ENCODE data around the gene SLC16A2. TPM values are rescaled to one million over a fixed set of nuclear protein-coding genes. Genes with fewer than 3 reads are reported as not detected.

Gene SLC16A2
- total RNA-seq, 2 experiments from 2014 or later = 0.16 to 0.22 TPM

- Mint-ChIP-seq H3K27ac (no peak overlapping the region), H3K36me3 (ENCODE audit: low read depth) (no peaks in the 10 kb centered on the region), H3K27me3 (peaks cover 33% of the 10 kb centered on the region), H3K9me3 (no peaks in the 10 kb centered on the region), H3K4me3 (peak overlapping the region; percentile 93), H3K4me1 (ENCODE audit: low read depth) (peaks cover 7% of the 10 kb centered on the region)
- H3K36me3 ChIP-seq (ENCODE audit: insufficient read depth, low read length) = no peaks in the 10 kb centered on the region
- intact Hi-C loops (cut with DNase I, micrococcal nuclease) = no loop called here
- peaks cover 30% of the 10 kb centered on the region for H3K4me1 ChIP-seq (ENCODE audit: insufficient read depth, low read length)
- H3K27me3 ChIP-seq (ENCODE audit: control insufficient read depth in 1 of 2, insufficient read depth in 2 of 2, low read length in 2 of 2) = peaks cover 12 to 15% of the 10 kb centered on the region in 2 experiments
- peak overlapping the region; percentile 54 for H3K4me3 ChIP-seq (ENCODE audit: low read length)
- ChIA-PET CTCF (no interaction called here), POLR2A (no interaction called here)
- no peak overlapping the region for H3K27ac ChIP-seq (ENCODE audit: low read depth in 1 of 2, low read length in 2 of 2)
- H3K9me3 ChIP-seq (ENCODE audit: control insufficient read depth in 1 of 2, insufficient read depth in 1 of 2, low read length in 2 of 2) = no peaks in the 10 kb centered on the region
- peak in 4 of 14 experiments; percentile 7 to 32 (median 12) for DNase-seq
- no peak for TF ChIP-seq CTCF (IDR thresholded peaks at IDR 0.05)
- no peak for ATAC-seq (ENCODE audit: poor library complexity)
Observed at GRCh38 chrX:74419864-74420195, 1.5 kb upstream of the SLC16A2 start.

GRCh38 chrX:74420196-74421035 lies 877 bp upstream of the SLC16A2 start:
- Mint-ChIP-seq H3K27me3 (peaks cover 33% of the 10 kb centered on the region), H3K9me3 (no peaks in the 10 kb centered on the region), H3K4me3 (peak overlapping the region; percentile 93), H3K4me1 (ENCODE audit: low read depth) (peaks cover 7% of the 10 kb centered on the region), H3K36me3 (ENCODE audit: low read depth) (no peaks in the 10 kb centered on the region), H3K27ac (no peak overlapping the region)
- H3K27me3 ChIP-seq (ENCODE audit: control insufficient read depth in 1 of 2, insufficient read depth in 2 of 2, low read length in 2 of 2) = peaks cover 12 to 15% of the 10 kb centered on the region in 2 experiments
- peak in 7 of 14 experiments; percentile 5 to 43 (median 30) for DNase-seq
- intact Hi-C loops (cut with DNase I, micrococcal nuclease) = no loop called here
- peaks cover 30% of the 10 kb centered on the region for H3K4me1 ChIP-seq (ENCODE audit: insufficient read depth, low read length)
- H3K9me3 ChIP-seq (ENCODE audit: control insufficient read depth in 1 of 2, insufficient read depth in 1 of 2, low read length in 2 of 2) = no peaks in the 10 kb centered on the region
- ChIA-PET POLR2A (interaction anchor here (1.6 kb wide), 1 partner anchor 194 kb away, joined by 4 read pairs; the partner anchor contains the start of gene RLIM), CTCF (no interaction called here)
- TF ChIP-seq CTCF (IDR thresholded peaks at IDR 0.05) = no peak
- H3K4me3 ChIP-seq (ENCODE audit: low read length) = peak overlapping the region; percentile 54
- H3K27ac ChIP-seq (ENCODE audit: low read depth in 1 of 2, low read length in 2 of 2) = no peak overlapping the region
- peak; percentile 41 for ATAC-seq (ENCODE audit: poor library complexity)
- H3K36me3 ChIP-seq (ENCODE audit: insufficient read depth, low read length) = no peaks in the 10 kb centered on the region

- H3K27me3 Mint-ChIP-seq = peaks cover 28% of the 10 kb centered on the region
- H3K4me3 Mint-ChIP-seq = peak overlapping the region; percentile 76
- no peaks in the 10 kb centered on the region for H3K9me3 Mint-ChIP-seq
- ATAC-seq (ENCODE audit: poor library complexity) (no peak), DNase-seq (peak in 3 of 14 experiments; percentile 2 to 4 (median 4))
- peaks cover 30% of the 10 kb centered on the region for H3K4me1 ChIP-seq (ENCODE audit: insufficient read depth, low read length)
- intact Hi-C loops (cut with DNase I, micrococcal nuclease) = no loop called here
- peak overlapping the region; percentile 54 for H3K4me3 ChIP-seq (ENCODE audit: low read length)
- H3K27ac ChIP-seq (ENCODE audit: low read depth in 1 of 2, low read length in 2 of 2) = no peak overlapping the region
- H3K4me1 Mint-ChIP-seq (ENCODE audit: low read depth) = peaks cover 7% of the 10 kb centered on the region
- H3K27ac Mint-ChIP-seq = no peak overlapping the region
- CTCF ChIA-PET = no interaction called here
- POLR2A ChIA-PET = interaction anchor here (1.6 kb wide), 1 partner anchor 193 kb away, joined by 4 read pairs; the partner anchor contains the start of gene RLIM
- H3K27me3 ChIP-seq (ENCODE audit: control insufficient read depth in 1 of 2, insufficient read depth in 2 of 2, low read length in 2 of 2) = peaks cover 8 to 15% of the 10 kb centered on the region in 2 experiments
- H3K9me3 ChIP-seq (ENCODE audit: control insufficient read depth in 1 of 2, insufficient read depth in 1 of 2, low read length in 2 of 2) = no peaks in the 10 kb centered on the region
- no peaks in the 10 kb centered on the region for H3K36me3 ChIP-seq (ENCODE audit: insufficient read depth, low read length)
- no peak for TF ChIP-seq CTCF (IDR thresholded peaks at IDR 0.05)
- H3K36me3 Mint-ChIP-seq (ENCODE audit: low read depth) = no peaks in the 10 kb centered on the region
Observed at GRCh38 chrX:74421740-74422352, 553 bp downstream of the SLC16A2 start.

Data from CD4-positive, alpha-beta T cell (primary cell).